Trophoblast cell (in vitro differentiated cells and primary cell): ENCODE data around the gene ZNF486.

Experiments used
- DNase-seq, 2 donors: peaks; one replicate each; pipeline ENCODE4 v3.0.0-alpha.2; 2016
- H2AFZ ChIP-seq: 2 replicates; pipeline ENCODE4 v1.6.1; 2013; ENCODE audit warnings: low read length, moderate library complexity, mild to moderate bottlenecking; ENCODE audit not compliant: insufficient read depth, poor library complexity
- H2AK5ac ChIP-seq: 2 replicates; pipeline ENCODE4 v1.6.1; 2013; ENCODE audit warnings: mild to moderate bottlenecking, low read length
- H2BK120ac ChIP-seq: 2 replicates; pipeline ENCODE4 v1.6.1; 2013; ENCODE audit warnings: low read length, mild to moderate bottlenecking, moderate library complexity; ENCODE audit not compliant: insufficient read depth, poor library complexity
- H2BK12ac ChIP-seq: 2 replicates; pipeline ENCODE4 v1.6.1; 2013; ENCODE audit warnings: mild to moderate bottlenecking, low read length, moderate library complexity
- H2BK5ac ChIP-seq: 2 replicates; pipeline ENCODE4 v1.6.1; 2013; ENCODE audit warnings: low read length, low read depth, moderate library complexity, mild to moderate bottlenecking; ENCODE audit not compliant: poor library complexity
- H3K14ac ChIP-seq: 2 replicates; pipeline ENCODE4 v1.6.1; 2013; ENCODE audit warnings: mild to moderate bottlenecking, low read length
- H3K18ac ChIP-seq: 2 replicates; pipeline ENCODE4 v1.6.1; 2013; ENCODE audit warnings: mild to moderate bottlenecking, low read length
- H3K23ac ChIP-seq: 2 replicates; pipeline ENCODE4 v1.6.1; 2013; ENCODE audit warnings: low read length
- H3K27ac ChIP-seq: 2 replicates; pipeline ENCODE4 v1.5.1; 2013; ENCODE audit warnings: low read depth, mild to moderate bottlenecking, inconsistent platforms, low read length, moderate library complexity
- H3K27me3 ChIP-seq: 2 replicates; pipeline ENCODE4 v1.6.1; 2013; ENCODE audit warnings: inconsistent platforms, mild to moderate bottlenecking, low read length, moderate library complexity; ENCODE audit not compliant: insufficient read depth
- H3K36me3 ChIP-seq, 2 experiments: 1 replicate in 1 of 2; 2 replicates in 1 of 2; pipeline ENCODE4 v1.6.1; 2013; ENCODE audit warnings: low read length in 2 of 2, mild to moderate bottlenecking in 2 of 2, moderate library complexity in 1 of 2; ENCODE audit not compliant: insufficient read depth in 2 of 2, control insufficient read depth in 1 of 2
- H3K4ac ChIP-seq: 2 replicates; pipeline ENCODE4 v1.6.1; 2013; ENCODE audit warnings: low read depth, mild to moderate bottlenecking, low read length, moderate library complexity
- H3K4me1 ChIP-seq, 2 experiments: 1 replicate in 1 of 2; 2 replicates in 1 of 2; pipeline ENCODE4 v1.6.1; 2013; ENCODE audit warnings: low read length in 2 of 2, mild to moderate bottlenecking in 2 of 2, moderate library complexity in 1 of 2; ENCODE audit not compliant: insufficient read depth in 2 of 2, control insufficient read depth in 1 of 2
- H3K4me2 ChIP-seq: 2 replicates; pipeline ENCODE4 v1.6.1; 2013; ENCODE audit warnings: inconsistent platforms, mild to moderate bottlenecking, low read length, moderate library complexity
- H3K4me3 ChIP-seq: 2 replicates; pipeline ENCODE4 v1.5.1; 2013; ENCODE audit warnings: mild to moderate bottlenecking, low read depth, low read length, inconsistent platforms
- H3K79me1 ChIP-seq: one replicate; pipeline ENCODE4 v1.6.1; 2013; ENCODE audit warnings: low read length
- H3K79me2 ChIP-seq: 2 replicates; pipeline ENCODE4 v1.6.1; 2013; ENCODE audit warnings: low read length, mild to moderate bottlenecking; ENCODE audit not compliant: control insufficient read depth, insufficient read depth, poor library complexity
- H3K9ac ChIP-seq: 2 replicates; pipeline ENCODE4 v1.6.1; 2013; ENCODE audit warnings: mild to moderate bottlenecking, low read length
- H3K9me3 ChIP-seq: 2 replicates; pipeline ENCODE4 v1.6.1; 2013; ENCODE audit warnings: low read depth, mild to moderate bottlenecking, control low read depth, inconsistent platforms, low read length; ENCODE audit not compliant: insufficient read depth
- H4K12ac ChIP-seq: 2 replicates; pipeline ENCODE4 v1.6.1; 2013; ENCODE audit warnings: low read depth, mild to moderate bottlenecking, low read length, moderate library complexity
- H4K8ac ChIP-seq: 2 replicates; pipeline ENCODE4 v1.6.1; 2013; ENCODE audit warnings: low read depth, mild to moderate bottlenecking, low read length, moderate library complexity
- H4K91ac ChIP-seq: one replicate; pipeline ENCODE4 v1.6.1; 2013; ENCODE audit warnings: low read depth, mild to moderate bottlenecking, low read length, moderate library complexity
- WGBS: extraction: QIAGEN DNeasy Blood & Tissue Kit; methylation state at CpG from one replicate; pipeline ENCODE4 v1.1.7; 2013; ENCODE audit warnings: missing lambda C conversion rate; ENCODE audit not compliant: insufficient read length, insufficient coverage; ENCODE audit errors: extremely low coverage; 5-methylcytosine and 5-hydroxymethylcytosine counted together

The ZNF486 gene

DNA sequence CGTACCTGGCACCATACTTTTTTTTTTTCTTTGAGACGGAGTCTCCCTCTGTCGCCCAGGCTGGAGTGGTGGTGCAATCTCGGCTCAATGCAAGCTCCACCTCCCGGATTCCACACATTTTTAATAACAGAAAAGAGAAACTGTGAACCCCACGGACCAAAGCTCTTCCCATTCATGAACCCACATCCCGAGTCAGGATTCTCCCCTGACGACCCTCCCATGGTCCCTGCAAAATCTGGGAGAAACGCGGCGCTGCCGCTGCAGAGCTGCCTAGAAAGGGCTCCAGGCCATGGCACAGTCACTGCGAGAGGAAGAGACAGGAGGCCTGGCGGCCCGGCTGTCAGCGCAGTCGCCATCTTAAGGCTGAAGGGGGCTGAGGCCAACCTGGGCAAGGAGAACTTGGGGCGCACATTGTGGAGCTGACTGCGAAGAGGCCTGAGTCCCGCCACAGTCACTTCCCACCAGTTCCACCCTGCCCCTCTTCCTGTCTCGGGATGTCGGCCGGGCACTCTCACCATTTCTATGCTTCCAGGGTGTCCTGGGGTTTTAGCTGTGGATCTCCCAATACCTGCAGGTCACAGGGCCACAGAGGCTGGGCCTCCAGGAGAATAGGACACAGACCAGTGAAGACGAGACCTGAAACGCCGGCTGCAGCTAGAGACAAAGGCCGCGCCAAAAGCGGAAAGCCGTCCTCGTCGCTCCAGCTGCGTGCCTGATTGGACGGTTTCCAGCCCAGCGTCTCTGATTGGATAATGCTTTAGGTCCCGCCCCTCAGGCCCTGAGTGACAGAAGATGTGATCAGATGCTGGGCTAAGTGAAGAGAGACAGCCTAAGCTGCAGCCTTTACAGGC, 71.0 kb downstream of the ZNF486 start:
- peak overlapping the region; percentile 79 for H3K9ac ChIP-seq

DNA sequence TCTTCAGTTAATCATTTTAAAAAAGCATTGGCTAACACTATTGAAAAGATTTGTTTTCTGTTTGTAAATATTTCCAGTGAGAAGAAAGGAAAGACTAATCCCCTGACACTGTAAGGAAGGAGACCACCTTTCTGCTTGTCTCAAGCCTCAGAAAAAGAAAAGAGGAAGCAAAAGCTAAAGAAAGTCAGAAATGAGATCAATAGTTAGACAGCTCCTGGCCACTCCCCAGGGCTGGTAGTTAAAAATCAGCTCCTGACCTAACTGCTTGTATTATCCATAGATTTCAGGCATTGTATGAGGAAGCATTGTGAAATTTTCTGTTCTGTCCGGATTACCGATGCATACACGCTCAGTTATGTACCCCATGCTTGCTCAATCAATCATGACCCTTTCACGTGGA, 76.6 kb downstream of the ZNF486 start:
- Histone ChIP-seq H2BK12ac (no peak overlapping the region), H3K9me3 (peaks cover 5% of the 10 kb centered on the region), H3K4me3 (no peak overlapping the region), H3K36me3 (no peaks in the 10 kb centered on the region), H3K79me2 (no peaks in the 10 kb centered on the region), H3K27ac (no peak overlapping the region), H3K79me1 (peaks cover 4% of the 10 kb centered on the region), H3K4me2 (no peak overlapping the region), H2AK5ac (no peak overlapping the region), H4K8ac (no peak overlapping the region), H3K27me3 (no peaks in the 10 kb centered on the region), H2AFZ (no peak overlapping the region), H3K9ac (no peak overlapping the region), H4K12ac (no peak overlapping the region), H2BK5ac (no peak overlapping the region), H3K14ac (no peak overlapping the region), H3K4me1 (peaks cover 12 to 14% of the 10 kb centered on the region in 2 experiments), H3K18ac (no peak overlapping the region), H2BK120ac (no peak overlapping the region), H3K4ac (no peak overlapping the region), H3K23ac (no peak overlapping the region), H4K91ac (no peak overlapping the region)
- no peak for DNase-seq
- no CpG with 5 or more reads among the region's 4 CpGs for WGBS

More for the DNA sequence above, 71.0 kb downstream of the ZNF486 start:
- H3K4me3 ChIP-seq: peak overlapping the region; percentile 80
- H3K27ac ChIP-seq: peak overlapping the region; percentile 90
- no peak overlapping the region for H3K23ac ChIP-seq
- H3K9me3 ChIP-seq: no peaks in the 10 kb centered on the region
- H2AK5ac ChIP-seq: peak overlapping the region; percentile 28
- DNase-seq: peak; percentile 94 to 97
- peak overlapping the region; percentile 93 for H3K14ac ChIP-seq
- peak overlapping the region; percentile 72 for H3K4ac ChIP-seq
- peak overlapping the region; percentile 96 for H2BK5ac ChIP-seq
- H2AFZ ChIP-seq: peak overlapping the region; percentile 64
- H4K91ac ChIP-seq: peak overlapping the region; percentile 60
- H3K27me3 ChIP-seq: no peaks in the 10 kb centered on the region
- peak overlapping the region; percentile 73 for H3K4me2 ChIP-seq
- H4K12ac ChIP-seq: peak overlapping the region; percentile 68
- H2BK120ac ChIP-seq: peak overlapping the region; percentile 92
- no CpG with 5 or more reads among the region's 36 CpGs for WGBS
- H2BK12ac ChIP-seq: no peak overlapping the region
- H3K79me2 ChIP-seq: peaks cover 23% of the 10 kb centered on the region
- H3K18ac ChIP-seq: peak overlapping the region; percentile 33
- peaks cover 0 to 10% of the 10 kb centered on the region in 2 experiments for H3K36me3 ChIP-seq
- H3K4me1 ChIP-seq: peaks cover 4 to 19% of the 10 kb centered on the region in 2 experiments
- peaks cover 10% of the 10 kb centered on the region for H3K79me1 ChIP-seq
- H4K8ac ChIP-seq: peak overlapping the region; percentile 94

- H3K4me1 ChIP-seq: peaks cover 8 to 11% of the 10 kb centered on the region in 2 experiments
- no peak overlapping the region for H3K18ac ChIP-seq
- no peak overlapping the region for H4K12ac ChIP-seq
- no peaks in the 10 kb centered on the region for H3K27me3 ChIP-seq
- H3K23ac ChIP-seq: no peak overlapping the region
- no peak overlapping the region for H3K4me2 ChIP-seq
- no peaks in the 10 kb centered on the region for H3K79me2 ChIP-seq
- H2AFZ ChIP-seq: no peak overlapping the region
- H3K27ac ChIP-seq: no peak overlapping the region
- no peak overlapping the region for H2BK120ac ChIP-seq
- H2BK5ac ChIP-seq: no peak overlapping the region
- no peaks in the 10 kb centered on the region for H3K36me3 ChIP-seq
- H3K4ac ChIP-seq: no peak overlapping the region
- H4K8ac ChIP-seq: no peak overlapping the region
- no CpG with 5 or more reads among the region's 3 CpGs for WGBS
- no peak overlapping the region for H2AK5ac ChIP-seq
- peaks cover 5% of the 10 kb centered on the region for H3K9me3 ChIP-seq
- no peak for DNase-seq
- H3K79me1 ChIP-seq: peaks cover 4% of the 10 kb centered on the region
- no peak overlapping the region for H3K9ac ChIP-seq
- no peak overlapping the region for H4K91ac ChIP-seq
- no peak overlapping the region for H3K14ac ChIP-seq
- H2BK12ac ChIP-seq: no peak overlapping the region
- H3K4me3 ChIP-seq: no peak overlapping the region
These were observed 77.3 kb downstream of the ZNF486 start for GRCh38 chr19:20244356-20244755.

DNA sequence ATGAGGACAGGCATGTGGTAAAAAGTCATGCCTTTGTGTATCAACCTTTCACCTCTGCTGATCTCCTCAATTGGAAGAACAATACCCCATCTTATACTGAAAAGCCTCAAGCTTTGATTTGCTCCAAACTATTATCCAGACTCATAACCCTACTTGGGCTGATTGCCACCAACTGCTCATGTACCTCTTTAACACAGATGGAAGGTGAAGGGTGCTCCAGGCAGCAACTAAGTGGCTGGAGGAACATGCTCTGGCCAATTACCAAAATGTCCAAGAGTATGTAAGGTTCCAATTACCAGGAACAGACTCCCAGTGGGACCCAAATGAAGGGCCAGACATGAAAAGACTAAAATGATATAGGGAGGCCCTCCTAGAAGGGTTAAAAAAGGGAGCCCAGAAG, 78.3 kb downstream of the ZNF486 start:
- H3K4me3 ChIP-seq: no peak overlapping the region
- H3K4me1 ChIP-seq: peaks cover 8 to 13% of the 10 kb centered on the region in 2 experiments
- no peak overlapping the region for H3K23ac ChIP-seq
- no peaks in the 10 kb centered on the region for H3K27me3 ChIP-seq
- H4K8ac ChIP-seq: no peak overlapping the region
- H2AFZ ChIP-seq: no peak overlapping the region
- no peak overlapping the region for H2BK5ac ChIP-seq
- no peaks in the 10 kb centered on the region for H3K79me2 ChIP-seq
- H4K12ac ChIP-seq: no peak overlapping the region
- no peak overlapping the region for H2BK120ac ChIP-seq
- no peak overlapping the region for H3K27ac ChIP-seq
- no peaks in the 10 kb centered on the region for H3K36me3 ChIP-seq
- H2AK5ac ChIP-seq: no peak overlapping the region
- no peak overlapping the region for H3K9ac ChIP-seq
- no peak overlapping the region for H2BK12ac ChIP-seq
- H3K18ac ChIP-seq: no peak overlapping the region
- no peak overlapping the region for H4K91ac ChIP-seq
- no peak for DNase-seq
- no peak overlapping the region for H3K4me2 ChIP-seq
- H3K9me3 ChIP-seq: peaks cover 5% of the 10 kb centered on the region
- H3K79me1 ChIP-seq: peaks cover 4% of the 10 kb centered on the region
- no peak overlapping the region for H3K14ac ChIP-seq
- H3K4ac ChIP-seq: no peak overlapping the region
